HepG2 (cell line): ENCODE measurements around the gene MYO10. TPM values are rescaled to one million over a fixed set of nuclear protein-coding genes. Genes with fewer than 3 reads are reported as not detected.

Experiments
- AKAP8 ChIP-seq: sonication (generic); formaldehyde crosslinking; IDR thresholded peaks from 2 replicates; pipeline ENCODE4 v1.5.1; 2020; ENCODE audit warnings: mild to moderate bottlenecking, missing genetic modification reagents
- GABPA ChIP-seq, 2 experiments: IDR thresholded peaks; 2 replicates each; pipeline ENCODE4 v1.6.1; 2011 to 2016; ENCODE audit warnings: low read depth in 2 of 2, low read length in 1 of 2, missing biosample characterization in 1 of 2, missing genetic modification characterization in 1 of 2
- HNRNPLL ChIP-seq: fragments of 200-400 bp; formaldehyde crosslinking; IDR thresholded peaks from 2 replicates; pipeline ENCODE4 v1.6.1; 2017; ENCODE audit warnings: mild to moderate bottlenecking, low read depth, low read length; ENCODE audit not compliant: poor library complexity, severe bottlenecking
- KLF16 ChIP-seq, 2 experiments: sonication (generic) in 1 of 2; formaldehyde crosslinking in 1 of 2; IDR thresholded peaks; 2 replicates each; pipeline versions ENCODE4 v1.6.1 to v1.8.0; 2016 to 2023; ENCODE audit warnings: missing genetic modification reagents in 2 of 2, missing compliant biosample characterization in 1 of 2
- KLF9 ChIP-seq: IDR thresholded peaks from 2 replicates; pipeline ENCODE4 v1.6.1; 2016; ENCODE audit warnings: low read depth
- PCBP1 ChIP-seq: fragments of 200-400 bp; formaldehyde crosslinking; IDR thresholded peaks from 2 replicates; pipeline ENCODE4 v1.6.1; 2017; ENCODE audit warnings: mild to moderate bottlenecking, low read depth, low read length, borderline replicate concordance
- TAF15 ChIP-seq: fragments of 200-400 bp; formaldehyde crosslinking; IDR thresholded peaks from one replicate; pipeline ENCODE4 v1.6.1; 2018; ENCODE audit warnings: mild to moderate bottlenecking, low read depth, low read length; ENCODE audit not compliant: poor library complexity, severe bottlenecking
- ZBTB10 ChIP-seq: sonication (generic); formaldehyde crosslinking; IDR thresholded peaks from 2 replicates; pipeline ENCODE4 v1.4.0; 2020; ENCODE audit warnings: missing genetic modification reagents, borderline replicate concordance
- ZBTB4 ChIP-seq: sonication (generic); formaldehyde crosslinking; IDR thresholded peaks from 2 replicates; pipeline ENCODE4 v1.4.0; 2020; ENCODE audit warnings: missing genetic modification reagents, mild to moderate bottlenecking, borderline replicate concordance
- ZMYM2 ChIP-seq: sonication (generic); formaldehyde crosslinking; IDR thresholded peaks from 2 replicates; pipeline ENCODE4 v1.8.0; 2022; ENCODE audit warnings: mild to moderate bottlenecking, missing genetic modification reagents
- ZNF143 ChIP-seq: sonication (generic); formaldehyde crosslinking; IDR thresholded peaks from 2 replicates; pipeline ENCODE4 v1.4.0; 2020; ENCODE audit warnings: missing genetic modification reagents
- ZNF317 ChIP-seq: sonication (generic); formaldehyde crosslinking; IDR thresholded peaks from 2 replicates; pipeline ENCODE4 v1.5.0; 2020; ENCODE audit warnings: mild to moderate bottlenecking, missing genetic modification reagents
- ZNF329 ChIP-seq: sonication (generic); formaldehyde crosslinking; IDR thresholded peaks from 2 replicates; pipeline ENCODE4 v1.9.0; 2021; ENCODE audit warnings: low read depth, mild to moderate bottlenecking, missing genetic modification reagents
- polyA plus RNA-seq, 8 experiments: library from polyadenylated mRNA; depleted of rRNA in 3 of 8; stranded (reverse) in 7 of 8; unstranded in 1 of 8; fragments of >200 nt; fragmentation: Illumina TruSeq in 4 of 8; extraction: Trizol in 4 of 8; gene quantifications; 2 replicates each; pipeline versions ENCODE4 v1.2.1 to v1.2.3, GENCODE V29; 2011 to 2016; ENCODE audit warnings: low read depth in 4 of 8, missing spikeins in 1 of 8, mixed read lengths in 1 of 8; ENCODE audit not compliant: insufficient read depth in 1 of 8
- total RNA-seq, 5 experiments: library from RNA; depleted of rRNA; stranded (reverse); fragments of >200 nt; fragmentation: Illumina TruSeq; extraction: Trizol; gene quantifications; 2 replicates each; pipeline ENCODE4 v1.2.3, GENCODE V29; 2016; ENCODE audit warnings: low read depth in 1 of 5

The MYO10 gene
- total and polyA plus RNA-seq, 2 of the 13 experiments (the other 11 are each of a cell fraction or from before 2014, with no cell fraction given), result 4.5 to 14.0 TPM

GRCh38 chr5:16681876-16682275 is 254.2 kb downstream of the MYO10 start (continued):
- no peak for TF ChIP-seq ZBTB10 (CRISPR knock-in tag)
- TF ChIP-seq KLF16 (CRISPR knock-in tag; IDR thresholded peaks at IDR 0.05), result no peak
- no peak for TF ChIP-seq ZNF143 (CRISPR knock-in tag)
- no peak for TF ChIP-seq ZBTB4 (CRISPR knock-in tag)
- TF ChIP-seq AKAP8 (CRISPR knock-in tag), result no peak
- no peak for TF ChIP-seq GABPA (IDR thresholded peaks at IDR 0.05; ENCODE audit: low read depth, low read length)
- no peak for TF ChIP-seq GABPA (CRISPR knock-in tag; IDR thresholded peaks at IDR 0.05; ENCODE audit: low read depth)
- TF ChIP-seq PCBP1, result no peak
- no peak for TF ChIP-seq ZNF329 (CRISPR knock-in tag)
- TF ChIP-seq TAF15, result no peak
- TF ChIP-seq KLF9 (CRISPR knock-in tag), result no peak
- no peak for TF ChIP-seq HNRNPLL
- TF ChIP-seq ZMYM2 (CRISPR knock-in tag), result no peak
- TF ChIP-seq ZNF317 (CRISPR knock-in tag), result no peak
- TF ChIP-seq, all 625 proteins: peak for 0
